Stomach (tissue), 4 donors: Measurements from ENCODE around the gene THTPA.
A peak's percentile ranks its signal among the peaks of the same experiment; 100 is the strongest.

Experiments used
- CTCF ChIP-seq, 7 experiments: fragments of 450-650 bp in 4 of 7; fragments of 200-600 bp in 3 of 7; sonication (generic) in 3 of 7; IDR thresholded peaks; one replicate each; pipeline ENCODE4 v1.5.1; 2016 to 2019; ENCODE audit warnings: antibody characterized with exemption in 7 of 7, control low read depth in 2 of 7, mild to moderate bottlenecking in 1 of 7
- POLR2A ChIP-seq, 4 donors: fragments of 450-650 bp; IDR thresholded peaks; one replicate each; pipeline ENCODE4 v1.6.1; 2016; ENCODE audit warnings: antibody characterized with exemption in 4 of 4, control low read depth in 2 of 4, mild to moderate bottlenecking in 1 of 4, moderate library complexity in 1 of 4

- TF ChIP-seq CTCF (IDR thresholded peaks at IDR 0.05) (peak in 5 of 7 experiments; percentile 49 to 74 (median 70)), POLR2A (IDR thresholded peaks at IDR 0.05) (no peak)
Measured at GRCh38 chr14:23539248-23540140, 16.6 kb upstream of the THTPA start.
